Measurements from ENCODE around the gene ZDHHC8.

DNA sequence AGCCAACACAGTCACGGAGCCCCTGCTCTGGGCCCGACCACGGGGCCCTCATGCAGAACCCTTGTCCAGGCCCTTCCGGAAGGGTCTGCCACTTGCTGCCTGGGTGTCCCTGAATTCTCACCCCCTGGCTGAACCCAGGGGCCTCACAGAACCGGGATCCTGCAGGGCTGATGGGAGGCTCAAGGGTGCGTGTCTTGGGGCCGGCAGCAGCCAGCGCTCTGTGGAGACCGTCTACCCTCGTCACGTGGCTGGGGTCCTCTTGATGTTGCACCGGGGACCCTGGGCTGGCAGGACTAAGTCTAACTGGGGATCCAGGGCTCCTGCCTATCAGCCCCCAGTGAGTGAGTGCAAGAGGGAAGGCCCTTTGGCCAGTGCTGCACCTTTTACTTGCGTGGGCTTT is 38.6 kb downstream of the ZDHHC8 start:
- TF ChIP-seq, protein P1, sequence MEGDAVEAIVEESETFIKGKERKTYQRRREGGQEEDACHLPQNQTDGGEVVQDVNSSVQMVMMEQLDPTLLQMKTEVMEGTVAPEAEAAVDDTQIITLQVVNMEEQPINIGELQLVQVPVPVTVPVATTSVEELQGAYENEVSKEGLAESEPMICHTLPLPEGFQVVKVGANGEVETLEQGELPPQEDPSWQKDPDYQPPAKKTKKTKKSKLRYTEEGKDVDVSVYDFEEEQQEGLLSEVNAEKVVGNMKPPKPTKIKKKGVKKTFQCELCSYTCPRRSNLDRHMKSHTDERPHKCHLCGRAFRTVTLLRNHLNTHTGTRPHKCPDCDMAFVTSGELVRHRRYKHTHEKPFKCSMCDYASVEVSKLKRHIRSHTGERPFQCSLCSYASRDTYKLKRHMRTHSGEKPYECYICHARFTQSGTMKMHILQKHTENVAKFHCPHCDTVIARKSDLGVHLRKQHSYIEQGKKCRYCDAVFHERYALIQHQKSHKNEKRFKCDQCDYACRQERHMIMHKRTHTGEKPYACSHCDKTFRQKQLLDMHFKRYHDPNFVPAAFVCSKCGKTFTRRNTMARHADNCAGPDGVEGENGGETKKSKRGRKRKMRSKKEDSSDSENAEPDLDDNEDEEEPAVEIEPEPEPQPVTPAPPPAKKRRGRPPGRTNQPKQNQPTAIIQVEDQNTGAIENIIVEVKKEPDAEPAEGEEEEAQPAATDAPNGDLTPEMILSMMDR (IDR thresholded peaks at IDR 0.05) = no peak
- no peak for TF ChIP-seq POLR2A (IDR thresholded peaks at IDR 0.05)
